ENCODE measurements around the gene SLC25A45.

Gene SLC25A45

DNA sequence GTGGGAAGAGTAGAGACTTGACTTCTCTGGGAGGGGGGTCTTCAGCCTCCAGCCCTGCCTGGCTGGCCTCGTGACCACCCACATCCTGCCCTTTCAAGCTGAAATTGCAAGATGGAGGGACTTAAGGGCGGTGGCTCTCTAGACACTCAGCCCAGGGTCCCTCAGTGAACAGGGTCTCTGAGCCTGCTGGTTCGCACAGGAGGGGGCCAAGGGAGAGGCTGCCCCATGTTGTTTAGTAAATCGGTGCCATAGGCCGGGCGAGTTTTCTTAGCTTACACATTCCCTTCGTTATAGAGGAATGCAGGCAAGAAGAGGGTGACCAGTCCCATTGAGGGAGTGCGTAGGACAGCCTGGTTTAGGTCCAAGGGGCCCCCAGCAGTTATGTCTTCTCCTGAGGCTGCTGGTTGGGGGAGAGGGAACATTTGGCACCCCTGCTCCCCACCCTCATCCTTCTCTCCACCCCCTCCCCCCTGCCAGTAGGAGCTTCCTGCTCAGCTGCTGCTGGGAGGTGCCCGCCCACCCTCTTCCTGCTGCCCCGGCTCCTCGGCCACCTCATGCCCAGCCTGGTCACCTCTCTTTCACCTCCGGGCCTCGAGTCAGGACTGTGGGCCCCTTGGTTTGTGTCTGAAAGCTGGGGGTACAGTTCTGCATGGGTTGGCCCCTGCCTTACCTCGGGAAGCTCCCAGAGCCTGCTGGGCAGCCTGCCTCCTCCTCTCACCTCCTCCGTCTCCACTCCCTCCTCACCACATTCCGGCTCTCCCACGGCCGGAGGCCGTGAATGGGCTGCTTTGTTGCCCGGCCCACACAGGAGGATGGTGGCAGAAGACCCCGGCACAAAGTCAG lies 7.9 kb upstream of the SLC25A45 start:
- DNase-seq (ENCODE audit: insufficient read length, low spot score) = no peak
- FAIRE-seq = no peak

GRCh38 chr11:65389294-65389980 lies 7.0 kb upstream of the SLC25A45 start:
- FAIRE-seq (no peak), DNase-seq (ENCODE audit: insufficient read length, low spot score) (no peak)

GRCh38 chr11:65388731-65389130 lies 6.3 kb upstream of the SLC25A45 start:
- FAIRE-seq = no peak
- no peak for DNase-seq (ENCODE audit: insufficient read length, low spot score)

GRCh38 chr11:65386307-65387140 lies 4.1 kb upstream of the SLC25A45 start, which contains the start of gene FRMD8:
TSS of gene FRMD8 (plus strand) at chr11:65386637. CDS start at chr11:65387037, 400 bp downstream.
- DNase-seq (ENCODE audit: insufficient read length, low spot score) (peak; percentile 87), FAIRE-seq (no peak)

GRCh38 chr11:65384301-65384889 lies 1.9 kb upstream of the SLC25A45 start:
- FAIRE-seq (no peak), DNase-seq (ENCODE audit: insufficient read length, low spot score) (no peak)

- FAIRE-seq (no peak), DNase-seq (ENCODE audit: insufficient read length, low spot score) (no peak)
Measured at GRCh38 chr11:65383778-65384177, 1.3 kb upstream of the SLC25A45 start.

GRCh38 chr11:65382804-65383368 lies 440 bp upstream of the SLC25A45 start:
- DNase-seq (ENCODE audit: insufficient read length, low spot score) (no peak), FAIRE-seq (no peak)

GRCh38 chr11:65381716-65382032 lies 772 bp downstream of the SLC25A45 start:
- DNase-seq (ENCODE audit: insufficient read length, low spot score) (peak; percentile 60), FAIRE-seq (no peak)

DNA sequence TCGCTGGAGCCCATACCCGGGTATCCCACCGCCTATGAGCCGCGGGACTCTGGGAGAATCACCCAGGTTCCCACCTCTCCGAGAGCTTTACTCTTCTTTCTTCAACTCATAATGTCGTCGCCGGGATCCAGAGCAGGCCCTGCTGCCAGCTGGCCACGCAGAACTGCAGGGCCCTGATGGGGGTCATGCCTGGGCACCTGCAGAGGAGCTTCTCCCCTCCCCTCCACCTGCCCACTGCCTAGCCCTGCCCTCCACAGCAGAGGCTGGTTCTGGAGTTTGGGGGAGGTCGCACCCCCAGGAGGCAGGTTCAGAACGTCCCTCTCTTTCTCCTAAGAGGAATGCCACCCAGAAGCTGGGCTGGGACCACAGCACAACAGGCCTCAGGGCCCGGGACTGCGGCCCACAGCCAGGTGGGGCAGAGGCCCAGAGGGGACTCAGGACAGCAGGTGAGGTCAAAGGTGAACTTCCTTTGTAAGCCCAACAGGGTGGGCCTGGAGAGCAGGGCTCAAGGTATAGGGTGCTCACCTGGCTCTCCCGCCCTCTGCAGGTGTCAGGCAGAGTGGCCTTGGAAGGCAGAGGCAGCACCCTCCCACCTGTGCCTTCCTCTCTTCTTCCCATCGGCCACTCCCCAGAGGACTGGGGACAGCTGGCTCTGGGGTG lies 1.9 kb downstream of the SLC25A45 start:
- DNase-seq (ENCODE audit: insufficient read length, low spot score) (no peak), FAIRE-seq (no peak)

- no peak for FAIRE-seq
Measured at GRCh38 chr11:65379698-65380459, 2.6 kb downstream of the SLC25A45 start.

GRCh38 chr11:65378928-65379638 lies 3.4 kb downstream of the SLC25A45 start:
- DNase-seq (ENCODE audit: insufficient read length, low spot score) = no peak
- no peak for FAIRE-seq

More at GRCh38 chr11:65379698-65380459, 2.6 kb downstream of the SLC25A45 start:
- DNase-seq (ENCODE audit: insufficient read length, low spot score) = no peak

DNA sequence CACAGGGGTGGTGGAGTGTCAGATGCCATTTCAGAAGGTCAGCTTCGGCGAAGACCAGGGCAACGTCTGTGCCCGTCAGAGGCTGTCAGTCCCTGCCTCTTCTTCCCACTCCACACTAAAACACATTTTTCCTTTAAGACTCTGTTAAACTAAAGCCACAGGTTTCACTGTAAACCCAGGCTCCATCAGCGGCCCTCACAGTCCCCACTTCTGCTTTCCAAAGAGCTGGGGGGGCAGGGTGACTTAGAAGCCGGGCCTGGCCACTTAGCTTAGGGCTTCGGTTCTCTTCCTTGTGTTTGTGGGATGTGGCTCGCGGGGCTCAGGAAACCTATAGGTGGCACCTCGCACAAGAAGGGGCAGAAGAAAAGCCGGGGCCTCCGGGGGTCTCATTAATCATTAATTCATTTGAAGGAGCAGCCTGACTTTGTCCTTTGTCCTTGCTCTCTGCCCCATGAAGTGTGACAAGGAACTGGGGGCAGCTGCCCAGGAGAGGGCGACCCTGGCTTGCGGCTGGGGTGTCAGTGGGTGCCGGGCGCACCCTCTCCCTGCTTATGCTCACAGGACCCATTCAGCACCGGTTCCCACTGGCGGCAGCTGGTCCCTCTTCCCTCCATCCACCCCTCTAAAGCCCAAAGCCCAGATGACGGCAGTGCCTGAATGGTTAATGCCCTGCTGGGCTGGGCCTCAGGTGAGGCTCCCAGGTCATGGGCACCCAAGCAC lies 4.1 kb downstream of the SLC25A45 start:
- DNase-seq (ENCODE audit: insufficient read length, low spot score) = no peak
- no peak for FAIRE-seq

DNA sequence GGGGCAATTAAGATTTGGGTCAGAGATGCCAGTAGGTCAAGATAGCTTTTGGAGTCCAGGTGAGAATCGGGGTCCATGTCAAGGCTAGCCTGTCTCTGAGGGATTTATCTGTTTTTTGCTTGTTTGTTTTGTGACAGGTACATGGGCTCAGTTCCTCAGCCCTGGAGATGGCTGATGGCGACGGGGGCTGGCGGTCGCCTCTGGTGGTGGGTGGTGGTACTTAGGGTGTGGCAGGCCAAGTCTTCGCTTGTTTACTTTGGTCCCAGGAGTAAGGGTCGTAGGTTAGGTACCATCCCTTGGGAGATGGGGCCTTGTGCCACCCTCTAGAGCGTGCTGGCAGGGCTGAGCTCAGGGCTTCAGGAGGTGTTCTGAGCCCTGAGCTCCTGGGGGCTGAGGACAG lies 4.7 kb downstream of the SLC25A45 start:
- no peak for FAIRE-seq

GRCh38 chr11:65377036-65377435 lies 5.4 kb downstream of the SLC25A45 start:
- DNase-seq (ENCODE audit: insufficient read length, low spot score) = no peak
- no peak for FAIRE-seq

More for the DNA sequence above, 4.7 kb downstream of the SLC25A45 start:
- no peak for DNase-seq (ENCODE audit: insufficient read length, low spot score)

DNA sequence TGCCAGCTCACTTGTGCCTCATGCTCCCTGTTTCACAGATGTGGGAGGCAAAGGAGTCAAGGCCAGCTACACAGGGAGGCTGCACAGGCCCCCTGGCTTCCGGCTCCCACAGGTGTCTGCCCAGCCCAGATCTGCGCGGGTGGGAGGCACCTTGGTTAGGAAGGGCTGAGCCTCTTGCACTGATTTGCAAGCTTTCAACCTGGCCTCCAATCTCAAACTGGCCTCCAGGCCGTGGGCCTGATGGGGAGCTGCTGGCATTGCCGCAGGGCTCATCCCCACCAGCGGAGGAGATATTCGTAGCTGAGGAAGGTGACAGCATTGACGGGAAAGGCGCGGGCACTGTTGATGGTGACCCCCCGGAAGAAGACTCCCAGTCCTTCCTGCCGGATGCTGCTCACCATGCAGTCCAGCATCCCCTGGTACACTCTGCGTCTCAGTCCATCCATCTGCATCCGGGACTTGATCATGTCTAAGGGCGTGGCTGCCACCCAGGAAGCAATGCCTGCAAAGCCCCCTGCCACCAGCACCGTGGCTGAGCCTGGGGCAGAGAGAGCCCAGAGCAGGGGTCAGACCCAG lies 6.2 kb downstream of the SLC25A45 start:
- DNase-seq (ENCODE audit: insufficient read length, low spot score) (no peak), FAIRE-seq (no peak)

DNA sequence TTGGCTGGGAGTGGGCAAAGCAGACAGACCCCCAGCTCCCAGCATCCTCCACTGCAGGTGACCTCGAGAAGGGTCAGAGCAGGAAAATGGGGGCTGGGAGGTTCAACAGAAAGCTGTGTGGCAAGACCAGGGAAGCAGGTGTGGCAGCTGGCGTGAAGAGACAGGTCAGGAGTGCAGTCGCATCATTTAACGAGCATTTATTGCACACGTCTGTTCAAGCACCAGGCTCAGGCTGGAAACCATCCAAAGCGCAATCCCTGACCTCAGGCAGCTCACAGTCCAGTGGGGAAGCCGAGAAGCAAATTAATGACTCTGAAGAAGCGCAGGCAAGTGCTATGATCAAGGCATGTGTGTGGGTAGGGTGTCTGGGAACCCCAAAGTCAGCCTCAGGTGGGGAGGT lies 7.4 kb downstream of the SLC25A45 start:
- FAIRE-seq = no peak
- no peak for DNase-seq (ENCODE audit: insufficient read length, low spot score)

- DNase-seq (ENCODE audit: insufficient read length, low spot score) = no peak
- FAIRE-seq = no peak
Measured at GRCh38 chr11:65373839-65374580, 8.4 kb downstream of the SLC25A45 start.

Measured in HTR-8/SVneo (cell line).